Measurements from ENCODE around the gene CCDC158. TPM values are rescaled to one million over a fixed set of nuclear protein-coding genes. Genes with fewer than 3 reads are reported as not detected.
"Not testable (repeated sequence)": the region's sequence is repeated elsewhere in the genome, so short reads cannot be mapped to it uniquely, and the experiment has no call there.

The CCDC158 gene
- total RNA-seq, 1 experiment from 2014 or later, result 0.26 TPM

- in situ Hi-C loops (cut with HindIII; ENCODE audit: low pct_unique_long_range_greater_than_20kb, low sequenced_read_pairs), result no loop called here
- DNase-seq (ENCODE audit: low read depth, low spot score), result no peak
Measured at GRCh38 chr4:76435528-76436319, 14.8 kb upstream of the CCDC158 start.

GRCh38 chr4:76434901-76435527 is 14.1 kb upstream of the CCDC158 start, which contains the start of gene SHROOM3:
SHROOM3 (plus strand) TSS chr4:76435229; CDS start chr4:76436053, 824 bp downstream.
- DNase-seq (ENCODE audit: low read depth, low spot score), result peak; percentile 48
- in situ Hi-C loops (cut with HindIII; ENCODE audit: low pct_unique_long_range_greater_than_20kb, low sequenced_read_pairs), result no loop called here

- peak; percentile 74 for DNase-seq (ENCODE audit: low read depth, low spot score)
- in situ Hi-C loops (cut with HindIII; ENCODE audit: low pct_unique_long_range_greater_than_20kb, low sequenced_read_pairs), result no loop called here
Measured at GRCh38 chr4:76430519-76431388, 9.8 kb upstream of the CCDC158 start.

GRCh38 chr4:76429636-76430035 is 8.7 kb upstream of the CCDC158 start:
- DNase-seq (ENCODE audit: low read depth, low spot score), result no peak
- in situ Hi-C loops (cut with HindIII; ENCODE audit: low pct_unique_long_range_greater_than_20kb, low sequenced_read_pairs), result no loop called here

- in situ Hi-C loops (cut with HindIII; ENCODE audit: low pct_unique_long_range_greater_than_20kb, low sequenced_read_pairs), result no loop called here
- no peak for DNase-seq (ENCODE audit: low read depth, low spot score)
Measured at GRCh38 chr4:76426272-76426671, 5.3 kb upstream of the CCDC158 start.

- DNase-seq (ENCODE audit: low read depth, low spot score); in situ Hi-C loops (cut with HindIII; ENCODE audit: low pct_unique_long_range_greater_than_20kb, low sequenced_read_pairs): not testable (repeated sequence)
Measured at GRCh38 chr4:76423159-76423558, 2.2 kb upstream of the CCDC158 start.

- in situ Hi-C loops (cut with HindIII; ENCODE audit: low pct_unique_long_range_greater_than_20kb, low sequenced_read_pairs), result no loop called here
- DNase-seq (ENCODE audit: low read depth, low spot score), result no peak
Measured at GRCh38 chr4:76420188-76420761, 666 bp downstream of the CCDC158 start.

GRCh38 chr4:76410636-76411035 is 10.3 kb downstream of the CCDC158 start:
- in situ Hi-C loops (cut with HindIII; ENCODE audit: low pct_unique_long_range_greater_than_20kb, low sequenced_read_pairs), result no loop called here
- no peak for DNase-seq (ENCODE audit: low read depth, low spot score)

GRCh38 chr4:76407440-76408119 is 13.4 kb downstream of the CCDC158 start:
- peak; percentile 26 for DNase-seq (ENCODE audit: low read depth, low spot score)
- in situ Hi-C loops (cut with HindIII; ENCODE audit: low pct_unique_long_range_greater_than_20kb, low sequenced_read_pairs), result no loop called here

GRCh38 chr4:76406081-76406480 is 14.9 kb downstream of the CCDC158 start:
- in situ Hi-C loops (cut with HindIII; ENCODE audit: low pct_unique_long_range_greater_than_20kb, low sequenced_read_pairs), result no loop called here

GRCh38 chr4:76401654-76402053 is 19.3 kb downstream of the CCDC158 start:
- in situ Hi-C loops (cut with HindIII; ENCODE audit: low pct_unique_long_range_greater_than_20kb, low sequenced_read_pairs), result no loop called here
- no peak for DNase-seq (ENCODE audit: low read depth, low spot score)

More at GRCh38 chr4:76406081-76406480, 14.9 kb downstream of the CCDC158 start:
- no peak for DNase-seq (ENCODE audit: low read depth, low spot score)

- in situ Hi-C loops (cut with HindIII; ENCODE audit: low pct_unique_long_range_greater_than_20kb, low sequenced_read_pairs), result no loop called here
- no peak for DNase-seq (ENCODE audit: low read depth, low spot score)
Measured at GRCh38 chr4:76388160-76388908, 32.6 kb downstream of the CCDC158 start.

GRCh38 chr4:76386566-76387305 is 34.2 kb downstream of the CCDC158 start:
- DNase-seq (ENCODE audit: low read depth, low spot score), result no peak
- in situ Hi-C loops (cut with HindIII; ENCODE audit: low pct_unique_long_range_greater_than_20kb, low sequenced_read_pairs), result no loop called here

GRCh38 chr4:76385974-76386373 is 35.0 kb downstream of the CCDC158 start:
- no peak for DNase-seq (ENCODE audit: low read depth, low spot score)
- in situ Hi-C loops (cut with HindIII; ENCODE audit: low pct_unique_long_range_greater_than_20kb, low sequenced_read_pairs), result no loop called here

GRCh38 chr4:76384052-76384451 is 36.9 kb downstream of the CCDC158 start:
- in situ Hi-C loops (cut with HindIII; ENCODE audit: low pct_unique_long_range_greater_than_20kb, low sequenced_read_pairs), result no loop called here
- DNase-seq (ENCODE audit: low read depth, low spot score), result peak; percentile 26

- in situ Hi-C loops (cut with HindIII; ENCODE audit: low pct_unique_long_range_greater_than_20kb, low sequenced_read_pairs), result no loop called here
- no peak for DNase-seq (ENCODE audit: low read depth, low spot score)
Measured at GRCh38 chr4:76383001-76383400, 37.9 kb downstream of the CCDC158 start.
